NCI-H2227 (cell line): Measurements from ENCODE around the gene OR6S1.
"Not testable (repeated sequence)": the region's sequence is repeated elsewhere in the genome, so short reads cannot be mapped to it uniquely, and the experiment has no call there.

Experiments
- DNase-seq: peaks from one replicate; lab custom pipeline; 2025; ENCODE audit not compliant: unreplicated experiment; lab: John Stamatoyannopoulos, UW

Gene OR6S1

GRCh38 chr14:20611277-20611676 is 30.2 kb downstream of the OR6S1 start:
- DNase-seq: no peak

- peak; percentile 86 for DNase-seq
These were observed 31.3 kb downstream of the OR6S1 start for GRCh38 chr14:20610002-20610765.

- DNase-seq: peak; percentile 86
These were observed 32.1 kb downstream of the OR6S1 start for GRCh38 chr14:20609215-20610001.

- no peak for DNase-seq
These were observed 32.9 kb downstream of the OR6S1 start for GRCh38 chr14:20608383-20609110.

- DNase-seq: no peak
These were observed 33.9 kb downstream of the OR6S1 start for GRCh38 chr14:20607617-20608016.

- DNase-seq: no peak
These were observed 34.6 kb downstream of the OR6S1 start for GRCh38 chr14:20606902-20607242.

GRCh38 chr14:20606190-20606901 is 35.1 kb downstream of the OR6S1 start:
- no peak for DNase-seq

GRCh38 chr14:20603813-20604690 is 37.4 kb downstream of the OR6S1 start:
- DNase-seq: no peak

GRCh38 chr14:20602583-20602982 is 38.9 kb downstream of the OR6S1 start:
- DNase-seq: no peak

GRCh38 chr14:20601522-20601921 is 40.0 kb downstream of the OR6S1 start:
- DNase-seq: no peak

- DNase-seq: no peak
These were observed 44.4 kb downstream of the OR6S1 start for GRCh38 chr14:20597108-20597507.

- not testable (repeated sequence) for DNase-seq
These were observed 45.8 kb downstream of the OR6S1 start for GRCh38 chr14:20595726-20596125.

GRCh38 chr14:20592574-20592973 is 48.9 kb downstream of the OR6S1 start:
- no peak for DNase-seq

GRCh38 chr14:20591235-20591634 is 50.3 kb downstream of the OR6S1 start, which contains the start of gene RNASE12:
Gene RNASE12, minus strand, starts transcription at chr14:20591376. Its CDS starts 653 bp downstream, at chr14:20590723.
- no peak for DNase-seq
